DOHH2 (cell line): Measurements from ENCODE around the gene FZD4.

Source experiments
- CTCF ChIP-seq: fragments of 200-600 bp; sonication (generic); IDR thresholded peaks from one replicate; pipeline ENCODE4 v1.5.1; 2014; ENCODE audit warnings: antibody characterized with exemption, mild to moderate bottlenecking, low read depth, low read length; ENCODE audit not compliant: poor library complexity, severe bottlenecking
- EZH2phosphoT487 ChIP-seq: fragments of 200-600 bp; sonication (generic); IDR thresholded peaks from 2 replicates; pipeline ENCODE4 v1.6.1; 2017; ENCODE audit warnings: borderline replicate concordance, mild to moderate bottlenecking, antibody characterized with exemption, low read length, moderate library complexity, mixed read lengths

GRCh38 chr11:86952221-86952875, 2.8 kb downstream of the FZD4 start:
- TF ChIP-seq CTCF = no peak
- no peak for TF ChIP-seq EZH2phosphoT487
